SK-N-MC (cell line): ENCODE results near the gene GAK.

Experiments
- DNase-seq: peaks from one replicate; pipeline ENCODE4 v3.0.0-alpha.2; 2011; ENCODE audit warnings: low read depth, low spot score
- H3K27ac ChIP-seq: fragments of 200-600 bp; sonication (generic); 2 replicates; pipeline ENCODE4 v1.5.1; 2016; ENCODE audit warnings: mixed run types
- H3K36me3 ChIP-seq: fragments of 200-600 bp; sonication (generic); 2 replicates; pipeline ENCODE4 v1.6.1; 2017; ENCODE audit warnings: antibody characterized with exemption, low read length, mixed read lengths; ENCODE audit not compliant: insufficient read depth
- H3K4me3 ChIP-seq: fragments of 200-600 bp; sonication (generic); 2 replicates; pipeline ENCODE4 v1.5.1; 2016
- H3K9ac ChIP-seq: fragments of 200-600 bp; sonication (generic); 2 replicates; pipeline ENCODE4 v1.8.0; 2017; ENCODE audit warnings: mixed run types, mixed read lengths; ENCODE audit not compliant: insufficient read length
- H3K9me3 ChIP-seq: fragments of 200-600 bp; sonication (generic); 2 replicates; pipeline ENCODE4 v1.6.1; 2017; ENCODE audit warnings: low read depth, mild to moderate bottlenecking, antibody characterized with exemption, low read length, moderate library complexity, mixed read lengths
- EZH2 ChIP-seq: fragments of 200-600 bp; sonication (generic); IDR thresholded peaks from one replicate; pipeline ENCODE4 v1.6.1; 2017; ENCODE audit warnings: antibody characterized with exemption
- FOXP2 ChIP-seq: optimal IDR thresholded peaks from 2 replicates; pipeline ENCODE3; 2011; ENCODE audit warnings: mild to moderate bottlenecking, moderate library complexity; ENCODE audit not compliant: insufficient read depth; ENCODE audit errors: extremely low read length, control extremely low read depth
- POLR2AphosphoS5 ChIP-seq: IDR thresholded peaks from 2 replicates; pipeline ENCODE4 v1.6.1; 2012; ENCODE audit warnings: mild to moderate bottlenecking, low read depth, low read length, borderline replicate concordance

The GAK gene

GRCh38 chr4:871484-871883, 60.6 kb downstream of the GAK start:
- Histone ChIP-seq H3K36me3 (peaks cover 5% of the 10 kb centered on the region; the same call in 1 of the 2 replicates), H3K9me3 (no peaks in the 10 kb centered on the region), H3K27ac (no peak overlapping the region), H3K9ac (no peak overlapping the region), H3K4me3 (no peak overlapping the region)
- TF ChIP-seq POLR2AphosphoS5 (no peak), EZH2 (no peak), FOXP2 (no peak)
- DNase-seq: no peak

- no peak for DNase-seq
- Histone ChIP-seq H3K9me3 (no peaks in the 10 kb centered on the region), H3K4me3 (no peak overlapping the region), H3K9ac (no peak overlapping the region), H3K36me3 (peaks cover 5% of the 10 kb centered on the region; the same call in 1 of the 2 replicates), H3K27ac (no peak overlapping the region)
- TF ChIP-seq EZH2: no peak
- no peak for TF ChIP-seq POLR2AphosphoS5
- TF ChIP-seq FOXP2: no peak
Measured at GRCh38 chr4:870951-871350, 61.2 kb downstream of the GAK start.

- DNase-seq: no peak
- Histone ChIP-seq H3K4me3 (no peak overlapping the region), H3K9me3 (no peaks in the 10 kb centered on the region), H3K9ac (no peak overlapping the region), H3K36me3 (peaks cover 5% of the 10 kb centered on the region; the same call in 1 of the 2 replicates), H3K27ac (no peak overlapping the region)
- TF ChIP-seq POLR2AphosphoS5: no peak
- TF ChIP-seq FOXP2: no peak
- TF ChIP-seq EZH2: no peak
Measured at GRCh38 chr4:869776-870175, 62.3 kb downstream of the GAK start.

- Histone ChIP-seq H3K4me3 (no peak overlapping the region), H3K9ac (no peak overlapping the region), H3K36me3 (peaks cover 6% of the 10 kb centered on the region; the same call in 1 of the 2 replicates), H3K9me3 (no peaks in the 10 kb centered on the region), H3K27ac (no peak overlapping the region)
- TF ChIP-seq FOXP2 (no peak), EZH2 (no peak), POLR2AphosphoS5 (no peak)
- DNase-seq: no peak
Measured at GRCh38 chr4:868421-868820, 63.7 kb downstream of the GAK start.

GRCh38 chr4:867526-868250, 64.4 kb downstream of the GAK start:
- no peak overlapping the region for H3K27ac ChIP-seq
- peaks cover 12% of the 10 kb centered on the region; the same call in 1 of the 2 replicates for H3K36me3 ChIP-seq
- no peak for DNase-seq
- no peaks in the 10 kb centered on the region for H3K9me3 ChIP-seq
- no peak overlapping the region for H3K9ac ChIP-seq
- H3K4me3 ChIP-seq: no peak overlapping the region
- TF ChIP-seq POLR2AphosphoS5 (no peak), EZH2 (no peak), FOXP2 (no peak)

GRCh38 chr4:866761-867390, 65.2 kb downstream of the GAK start:
- DNase-seq: no peak
- H3K4me3 ChIP-seq: no peak overlapping the region
- TF ChIP-seq POLR2AphosphoS5 (no peak), EZH2 (no peak), FOXP2 (no peak)
- H3K36me3 ChIP-seq: peaks cover 12% of the 10 kb centered on the region; the same call in 1 of the 2 replicates
- H3K9ac ChIP-seq: no peak overlapping the region
- no peaks in the 10 kb centered on the region for H3K9me3 ChIP-seq
- H3K27ac ChIP-seq: no peak overlapping the region

GRCh38 chr4:866068-866760, 65.9 kb downstream of the GAK start:
- H3K4me3 ChIP-seq: no peak overlapping the region
- TF ChIP-seq POLR2AphosphoS5 (no peak), FOXP2 (no peak), EZH2 (no peak)

GRCh38 chr4:865572-865971, 66.5 kb downstream of the GAK start:
- Histone ChIP-seq H3K4me3 (no peak overlapping the region), H3K36me3 (peaks cover 11% of the 10 kb centered on the region; the same call in 1 of the 2 replicates), H3K9ac (no peak overlapping the region), H3K27ac (no peak overlapping the region), H3K9me3 (no peaks in the 10 kb centered on the region)
- TF ChIP-seq EZH2 (no peak), POLR2AphosphoS5 (no peak), FOXP2 (no peak)
- no peak for DNase-seq

More at GRCh38 chr4:866068-866760, 65.9 kb downstream of the GAK start:
- Histone ChIP-seq H3K9ac (no peak overlapping the region), H3K36me3 (peaks cover 12% of the 10 kb centered on the region; the same call in 1 of the 2 replicates), H3K27ac (no peak overlapping the region), H3K9me3 (no peaks in the 10 kb centered on the region)
- DNase-seq: no peak
